RWPE2 (cell line): Measurements from ENCODE around the gene RPRD1A.

Experiments
- ATAC-seq: fragments of 200-7000 bp; cut with Tn5 transposase; 3 replicates; pipeline ENCODE4 v1.9.1; 2021; ENCODE audit warnings: low read depth
- DNase-seq: peaks from one replicate; pipeline ENCODE4 v3.0.0-alpha.2; 2020; ENCODE audit warnings: low spot score
- H3K27ac ChIP-seq: fragments of 450-650 bp; 2 replicates; pipeline ENCODE4 v1.5.1; 2017; ENCODE audit warnings: mild to moderate bottlenecking; ENCODE audit not compliant: poor library complexity, severe bottlenecking
- H3K27me3 ChIP-seq: fragments of 250-450 bp; sonication (Bioruptor Pico); 2 replicates; pipeline ENCODE4 v1.5.1; 2021; ENCODE audit warnings: mild to moderate bottlenecking, moderate library complexity; ENCODE audit not compliant: insufficient read depth, poor library complexity, severe bottlenecking
- H3K36me3 ChIP-seq: fragments of 250-450 bp; sonication (Bioruptor Pico); 2 replicates; pipeline ENCODE4 v1.5.1; 2020; ENCODE audit warnings: low read depth, mild to moderate bottlenecking, moderate library complexity
- H3K4me1 ChIP-seq: fragments of 250-450 bp; sonication (Bioruptor Pico); 2 replicates; pipeline ENCODE4 v1.5.1; 2021; ENCODE audit warnings: mild to moderate bottlenecking, moderate library complexity; ENCODE audit not compliant: insufficient read depth, poor library complexity, severe bottlenecking
- H3K4me3 ChIP-seq: fragments of 250-450 bp; sonication (Bioruptor Pico); 2 replicates; pipeline ENCODE4 v1.5.1; 2021; ENCODE audit warnings: mild to moderate bottlenecking, moderate library complexity; ENCODE audit not compliant: severe bottlenecking
- H3K9me3 ChIP-seq: fragments of 250-450 bp; sonication (Bioruptor Pico); 2 replicates; pipeline ENCODE4 v1.5.1; 2021; ENCODE audit warnings: mild to moderate bottlenecking, moderate library complexity; ENCODE audit not compliant: severe bottlenecking
- CTCF ChIP-seq: fragments of 450-650 bp; IDR thresholded peaks from one replicate; pipeline ENCODE4 v1.5.1; 2017; ENCODE audit warnings: mild to moderate bottlenecking, moderate library complexity; ENCODE audit not compliant: poor library complexity, severe bottlenecking

The RPRD1A gene

DNA sequence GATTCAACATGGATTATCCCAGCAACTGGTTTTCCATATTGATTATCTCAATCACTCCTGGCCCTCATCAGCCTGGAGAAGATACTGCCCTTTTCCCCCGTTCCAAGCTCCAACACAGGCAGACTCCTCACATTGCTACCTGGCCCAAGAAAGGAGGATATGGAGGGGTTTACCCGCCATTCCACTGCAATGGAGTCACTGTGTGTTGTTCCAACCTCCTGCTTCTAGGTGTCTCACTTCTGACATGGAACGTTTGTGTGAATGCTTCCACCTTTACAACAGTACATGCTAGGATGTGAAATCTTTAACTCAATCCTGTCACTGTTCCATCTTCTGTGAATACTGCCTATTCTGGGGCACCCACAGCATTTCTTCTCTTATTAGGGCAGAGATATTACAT lies 58.1 kb downstream of the RPRD1A start:
- Histone ChIP-seq H3K36me3 (peaks cover 5% of the 10 kb centered on the region; the same call in 1 of the 2 replicates), H3K27ac (no peak overlapping the region), H3K4me3 (no peak overlapping the region), H3K27me3 (no peaks in the 10 kb centered on the region), H3K9me3 (no peaks in the 10 kb centered on the region), H3K4me1 (no peaks in the 10 kb centered on the region)
- no peak for DNase-seq
- no peak for TF ChIP-seq CTCF
- ATAC-seq: no peak

GRCh38 chr18:36006997-36007396 lies 60.4 kb downstream of the RPRD1A start:
- ATAC-seq: no peak
- Histone ChIP-seq H3K27me3 (no peaks in the 10 kb centered on the region), H3K4me1 (no peaks in the 10 kb centered on the region), H3K4me3 (no peak overlapping the region), H3K36me3 (no peaks in the 10 kb centered on the region), H3K27ac (no peak overlapping the region), H3K9me3 (no peaks in the 10 kb centered on the region)
- no peak for DNase-seq
- no peak for TF ChIP-seq CTCF

DNA sequence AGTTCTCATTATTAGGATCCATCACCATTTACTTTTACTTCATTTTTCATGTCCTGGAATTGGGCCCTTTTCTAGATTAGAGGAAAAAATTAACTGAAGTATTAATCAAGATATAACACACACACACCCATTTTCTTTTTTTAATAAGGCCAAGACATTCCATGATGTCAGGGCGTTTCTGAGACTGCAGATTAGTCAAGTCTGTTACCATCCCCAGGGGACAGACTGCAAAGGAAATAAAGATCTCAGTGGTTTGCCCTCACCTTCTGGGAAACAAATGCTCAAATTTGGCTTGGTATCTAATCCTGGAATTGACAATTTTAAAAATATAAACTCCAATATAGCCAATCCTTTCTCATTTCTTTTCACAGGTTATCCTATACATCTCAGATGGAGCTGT lies 67.4 kb downstream of the RPRD1A start:
- Histone ChIP-seq H3K27me3 (no peaks in the 10 kb centered on the region), H3K27ac (no peak overlapping the region), H3K9me3 (no peaks in the 10 kb centered on the region), H3K4me3 (no peak overlapping the region), H3K36me3 (no peaks in the 10 kb centered on the region), H3K4me1 (no peaks in the 10 kb centered on the region)
- ATAC-seq (no peak), DNase-seq (no peak)
- no peak for TF ChIP-seq CTCF

DNA sequence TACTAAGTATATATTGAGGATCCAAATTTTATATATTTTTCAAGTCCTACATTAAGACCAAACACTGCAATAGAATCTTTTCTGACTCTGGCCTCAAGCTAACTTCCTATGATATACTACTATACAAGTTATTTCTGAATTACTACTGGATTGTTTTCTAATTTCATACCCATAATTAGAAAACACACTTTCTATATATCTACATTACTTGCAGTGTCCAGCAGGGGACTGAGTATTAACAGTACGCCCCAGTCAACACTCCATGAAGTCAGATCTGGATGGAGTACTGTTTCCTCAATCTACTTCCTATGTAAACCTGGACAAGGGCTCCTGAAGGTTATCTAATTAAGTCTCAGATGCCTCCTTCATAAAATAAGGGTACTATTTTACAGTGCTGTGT lies 68.4 kb downstream of the RPRD1A start:
- ATAC-seq (peak; percentile 72; the same call in 2 of the 3 replicates), DNase-seq (no peak)
- peak; percentile 51 for TF ChIP-seq CTCF
- no peaks in the 10 kb centered on the region for H3K9me3 ChIP-seq
- no peaks in the 10 kb centered on the region for H3K36me3 ChIP-seq
- H3K27me3 ChIP-seq: no peaks in the 10 kb centered on the region
- H3K4me1 ChIP-seq: no peaks in the 10 kb centered on the region
- no peak overlapping the region for H3K27ac ChIP-seq
- no peak overlapping the region for H3K4me3 ChIP-seq

GRCh38 chr18:35993013-35993412 lies 74.3 kb downstream of the RPRD1A start:
- H3K9me3 ChIP-seq: no peaks in the 10 kb centered on the region
- TF ChIP-seq CTCF: no peak
- no peaks in the 10 kb centered on the region for H3K4me1 ChIP-seq
- ATAC-seq (no peak), DNase-seq (no peak)
- no peak overlapping the region for H3K27ac ChIP-seq
- no peak overlapping the region for H3K4me3 ChIP-seq
- no peaks in the 10 kb centered on the region for H3K27me3 ChIP-seq
- H3K36me3 ChIP-seq: peaks cover 25% of the 10 kb centered on the region
